ENCODE data around the gene AHNAK.

The AHNAK gene

GRCh38 chr11:62514151-62514550, 32.5 kb downstream of the AHNAK start:
- H4K8ac ChIP-seq (ENCODE audit: low read depth, low read length) = no peak overlapping the region
- H3K27ac ChIP-seq (ENCODE audit: low read depth, low read length) = no peak overlapping the region
- H3K79me2 ChIP-seq (ENCODE audit: control insufficient read depth, insufficient read depth, low read length) = no peaks in the 10 kb centered on the region
- no peaks in the 10 kb centered on the region for H3K79me1 ChIP-seq (ENCODE audit: low read length)
- no peak overlapping the region for H3K23ac ChIP-seq (ENCODE audit: low read length)
- H2BK5ac ChIP-seq (ENCODE audit: low read length) = no peak overlapping the region
- no peak overlapping the region for H2BK120ac ChIP-seq (ENCODE audit: low read depth, low read length)
- WGBS (ENCODE audit: extremely low coverage, insufficient coverage, low lambda C conversion rate) = no CpG with 5 or more reads among the region's 7 CpGs
- no peaks in the 10 kb centered on the region for H3K4me1 ChIP-seq (ENCODE audit: control insufficient read depth, low read depth, low read length)
- H3K4ac ChIP-seq (ENCODE audit: low read depth, low read length) = no peak overlapping the region
- H3K56ac ChIP-seq (ENCODE audit: low read length) = no peak overlapping the region
- H3K36me3 ChIP-seq (ENCODE audit: control insufficient read depth, insufficient read depth, low read length) = peaks cover 2% of the 10 kb centered on the region
- no peak overlapping the region for H3K4me2 ChIP-seq (ENCODE audit: low read length)
- H4K5ac ChIP-seq (ENCODE audit: low read length) = no peak overlapping the region
- no peak overlapping the region for H3K4me3 ChIP-seq (ENCODE audit: low read length)
- H2BK15ac ChIP-seq (replicated peaks; ENCODE audit: low read depth) = no peak overlapping the region
- H2AK5ac ChIP-seq (ENCODE audit: low read length) = no peak overlapping the region
- no peak overlapping the region for H3K18ac ChIP-seq (ENCODE audit: low read length)
- no peak overlapping the region for H3K9ac ChIP-seq (ENCODE audit: low read length)
- no peaks in the 10 kb centered on the region for H3K27me3 ChIP-seq (ENCODE audit: insufficient read depth, low read length, poor library complexity)
- DNase-seq = no peak

- no peak for DNase-seq
- whole genome bisulfite sequencing (ENCODE audit: extremely low coverage, insufficient coverage, low lambda C conversion rate) = no CpG with 5 or more reads among the region's 10 CpGs
- no peak overlapping the region for H4K8ac ChIP-seq (ENCODE audit: low read depth, low read length)
- H2BK15ac ChIP-seq (replicated peaks; ENCODE audit: low read depth) = no peak overlapping the region
- H3K79me1 ChIP-seq (ENCODE audit: low read length) = no peaks in the 10 kb centered on the region
- H3K4me1 ChIP-seq (ENCODE audit: control insufficient read depth, low read depth, low read length) = peaks cover 4% of the 10 kb centered on the region
- no peak overlapping the region for H2BK5ac ChIP-seq (ENCODE audit: low read length)
- H3K79me2 ChIP-seq (ENCODE audit: control insufficient read depth, insufficient read depth, low read length) = no peaks in the 10 kb centered on the region
- no peak overlapping the region for H3K56ac ChIP-seq (ENCODE audit: low read length)
- H3K18ac ChIP-seq (ENCODE audit: low read length) = no peak overlapping the region
- H3K23ac ChIP-seq (ENCODE audit: low read length) = no peak overlapping the region
- H3K4me3 ChIP-seq (ENCODE audit: low read length) = no peak overlapping the region
- H2BK120ac ChIP-seq (ENCODE audit: low read depth, low read length) = no peak overlapping the region
- H4K5ac ChIP-seq (ENCODE audit: low read length) = no peak overlapping the region
- no peak overlapping the region for H3K9ac ChIP-seq (ENCODE audit: low read length)
- no peak overlapping the region for H3K4ac ChIP-seq (ENCODE audit: low read depth, low read length)
- H3K27ac ChIP-seq (ENCODE audit: low read depth, low read length) = no peak overlapping the region
- H3K36me3 ChIP-seq (ENCODE audit: control insufficient read depth, insufficient read depth, low read length) = no peaks in the 10 kb centered on the region
- H3K27me3 ChIP-seq (ENCODE audit: insufficient read depth, low read length, poor library complexity) = no peaks in the 10 kb centered on the region
- H2AK5ac ChIP-seq (ENCODE audit: low read length) = no peak overlapping the region
- H3K4me2 ChIP-seq (ENCODE audit: low read length) = no peak overlapping the region
Observed at GRCh38 chr11:62513626-62514025, 33.0 kb downstream of the AHNAK start.

- peak overlapping the region; percentile 45 for H3K23ac ChIP-seq (ENCODE audit: low read length)
- H3K79me1 ChIP-seq (ENCODE audit: low read length) = no peaks in the 10 kb centered on the region
- H3K27me3 ChIP-seq (ENCODE audit: insufficient read depth, low read length, poor library complexity) = no peaks in the 10 kb centered on the region
- H3K9ac ChIP-seq (ENCODE audit: low read length) = no peak overlapping the region
- no peak overlapping the region for H2AK5ac ChIP-seq (ENCODE audit: low read length)
- no peak overlapping the region for H3K4me3 ChIP-seq (ENCODE audit: low read length)
- H2BK15ac ChIP-seq (replicated peaks; ENCODE audit: low read depth) = no peak overlapping the region
- H3K27ac ChIP-seq (ENCODE audit: low read depth, low read length) = no peak overlapping the region
- no peak overlapping the region for H3K18ac ChIP-seq (ENCODE audit: low read length)
- no peak overlapping the region for H4K8ac ChIP-seq (ENCODE audit: low read depth, low read length)
- WGBS (ENCODE audit: extremely low coverage, insufficient coverage, low lambda C conversion rate) = no CpG with 5 or more reads among the region's 8 CpGs
- no peak for DNase-seq
- no peak overlapping the region for H4K5ac ChIP-seq (ENCODE audit: low read length)
- no peak overlapping the region for H2BK5ac ChIP-seq (ENCODE audit: low read length)
- H3K79me2 ChIP-seq (ENCODE audit: control insufficient read depth, insufficient read depth, low read length) = no peaks in the 10 kb centered on the region
- H2BK120ac ChIP-seq (ENCODE audit: low read depth, low read length) = no peak overlapping the region
- H3K56ac ChIP-seq (ENCODE audit: low read length) = peak overlapping the region; percentile 34
- H3K4ac ChIP-seq (ENCODE audit: low read depth, low read length) = no peak overlapping the region
- no peak overlapping the region for H3K4me2 ChIP-seq (ENCODE audit: low read length)
- H3K36me3 ChIP-seq (ENCODE audit: control insufficient read depth, insufficient read depth, low read length) = no peaks in the 10 kb centered on the region
- peaks cover 5% of the 10 kb centered on the region for H3K4me1 ChIP-seq (ENCODE audit: control insufficient read depth, low read depth, low read length)
Observed at GRCh38 chr11:62512961-62513360, 33.6 kb downstream of the AHNAK start.

GRCh38 chr11:62508336-62509058, 38.1 kb downstream of the AHNAK start:
- Histone ChIP-seq H4K5ac (ENCODE audit: low read length) (peak overlapping the region; percentile 53), H3K4me1 (ENCODE audit: control insufficient read depth, low read depth, low read length) (peaks cover 10% of the 10 kb centered on the region), H2BK120ac (ENCODE audit: low read depth, low read length) (no peak overlapping the region), H3K27ac (ENCODE audit: low read depth, low read length) (peak overlapping the region; percentile 33), H3K79me2 (ENCODE audit: control insufficient read depth, insufficient read depth, low read length) (no peaks in the 10 kb centered on the region), H4K8ac (ENCODE audit: low read depth, low read length) (no peak overlapping the region), H3K18ac (ENCODE audit: low read length) (peak overlapping the region; percentile 75), H3K4ac (ENCODE audit: low read depth, low read length) (no peak overlapping the region), H3K23ac (ENCODE audit: low read length) (no peak overlapping the region), H3K4me2 (ENCODE audit: low read length) (no peak overlapping the region), H2AK5ac (ENCODE audit: low read length) (no peak overlapping the region), H3K9ac (ENCODE audit: low read length) (peak overlapping the region; percentile 13), H3K56ac (ENCODE audit: low read length) (peak overlapping the region; percentile 44), H2BK15ac (replicated peaks; ENCODE audit: low read depth) (no peak overlapping the region), H2BK5ac (ENCODE audit: low read length) (peak overlapping the region; percentile 14), H3K27me3 (ENCODE audit: insufficient read depth, low read length, poor library complexity) (no peaks in the 10 kb centered on the region), H3K4me3 (ENCODE audit: low read length) (no peak overlapping the region), H3K36me3 (ENCODE audit: control insufficient read depth, insufficient read depth, low read length) (no peaks in the 10 kb centered on the region), H3K79me1 (ENCODE audit: low read length) (no peaks in the 10 kb centered on the region)
- no CpG with 5 or more reads among the region's 19 CpGs for WGBS (ENCODE audit: extremely low coverage, insufficient coverage, low lambda C conversion rate)
- DNase-seq = peak; percentile 97

GRCh38 chr11:62507125-62507422, 39.5 kb downstream of the AHNAK start:
- no peak overlapping the region for H4K8ac ChIP-seq (ENCODE audit: low read depth, low read length)
- H4K5ac ChIP-seq (ENCODE audit: low read length) = no peak overlapping the region
- peaks cover 10% of the 10 kb centered on the region for H3K4me1 ChIP-seq (ENCODE audit: control insufficient read depth, low read depth, low read length)
- H3K4ac ChIP-seq (ENCODE audit: low read depth, low read length) = no peak overlapping the region
- H3K56ac ChIP-seq (ENCODE audit: low read length) = peak overlapping the region; percentile 65
- H3K23ac ChIP-seq (ENCODE audit: low read length) = no peak overlapping the region
- H2BK5ac ChIP-seq (ENCODE audit: low read length) = no peak overlapping the region
- H3K79me2 ChIP-seq (ENCODE audit: control insufficient read depth, insufficient read depth, low read length) = no peaks in the 10 kb centered on the region
- H3K4me2 ChIP-seq (ENCODE audit: low read length) = no peak overlapping the region
- no peak overlapping the region for H2BK15ac ChIP-seq (replicated peaks; ENCODE audit: low read depth)
- H2BK120ac ChIP-seq (ENCODE audit: low read depth, low read length) = no peak overlapping the region
- H3K4me3 ChIP-seq (ENCODE audit: low read length) = no peak overlapping the region
- H3K36me3 ChIP-seq (ENCODE audit: control insufficient read depth, insufficient read depth, low read length) = no peaks in the 10 kb centered on the region
- no peaks in the 10 kb centered on the region for H3K79me1 ChIP-seq (ENCODE audit: low read length)
- peak overlapping the region; percentile 31 for H2AK5ac ChIP-seq (ENCODE audit: low read length)
- H3K27me3 ChIP-seq (ENCODE audit: insufficient read depth, low read length, poor library complexity) = no peaks in the 10 kb centered on the region
- H3K9ac ChIP-seq (ENCODE audit: low read length) = no peak overlapping the region
- no CpG with 5 or more reads among the region's 1 CpG for WGBS (ENCODE audit: extremely low coverage, insufficient coverage, low lambda C conversion rate)
- no peak overlapping the region for H3K18ac ChIP-seq (ENCODE audit: low read length)
- no peak for DNase-seq
- no peak overlapping the region for H3K27ac ChIP-seq (ENCODE audit: low read depth, low read length)
